Liver (tissue), 9 donors: ENCODE data around the gene TRIM65. TPM values are rescaled to one million over a fixed set of nuclear protein-coding genes. Genes with fewer than 3 reads are reported as not detected.

Experiments
- DNase-seq: peaks from one replicate; pipeline ENCODE4 v3.0.0-alpha.2; 2017; ENCODE audit warnings: low spot score
- H3K27ac ChIP-seq, 2 donors: one replicate each; pipeline ENCODE4 v1.7.0; 2013; ENCODE audit warnings: inconsistent platforms in 2 of 2, low read length in 2 of 2, control low read depth in 1 of 2, low read depth in 1 of 2, mild to moderate bottlenecking in 1 of 2
- H3K27me3 ChIP-seq, 4 donors: one replicate each; pipeline versions ENCODE4 v1.6.1 to v1.7.0; 2013; ENCODE audit warnings: low read length in 3 of 4, inconsistent platforms in 1 of 4, mild to moderate bottlenecking in 1 of 4, moderate library complexity in 1 of 4; ENCODE audit not compliant: control insufficient read depth in 4 of 4, insufficient read depth in 4 of 4
- H3K36me3 ChIP-seq, 4 donors: one replicate each; pipeline versions ENCODE4 v1.6.1 to v1.7.0; 2013; ENCODE audit warnings: low read length in 3 of 4, mild to moderate bottlenecking in 3 of 4, low read depth in 1 of 4, moderate library complexity in 1 of 4; ENCODE audit not compliant: control insufficient read depth in 4 of 4, insufficient read depth in 3 of 4
- H3K4me1 ChIP-seq, 4 donors: one replicate each; pipeline versions ENCODE4 v1.6.1 to v1.7.0; 2013; ENCODE audit warnings: low read length in 3 of 4, mild to moderate bottlenecking in 3 of 4, moderate library complexity in 1 of 4; ENCODE audit not compliant: control insufficient read depth in 4 of 4, insufficient read depth in 4 of 4
- H3K4me3 ChIP-seq, 3 donors: one replicate each; pipeline versions ENCODE4 v1.6.1 to v1.7.0; 2013; ENCODE audit warnings: low read length in 3 of 3, control low read depth in 1 of 3, low read depth in 1 of 3, mild to moderate bottlenecking in 1 of 3
- H3K9ac ChIP-seq, 2 donors: one replicate each; pipeline ENCODE4 v1.7.0; 2013; ENCODE audit warnings: low read length in 2 of 2, mild to moderate bottlenecking in 2 of 2, moderate library complexity in 2 of 2, control low read depth in 1 of 2, low read depth in 1 of 2
- H3K9me3 ChIP-seq, 4 donors: one replicate each; pipeline versions ENCODE4 v1.6.1 to v1.7.0; 2013; ENCODE audit warnings: low read length in 3 of 4; ENCODE audit not compliant: control insufficient read depth in 4 of 4
- EGR1 ChIP-seq, 2 donors: IDR thresholded peaks; 2 replicates each; pipeline ENCODE4 v1.6.1; 2016 to 2018; ENCODE audit warnings: antibody characterized with exemption in 2 of 2, low read depth in 2 of 2
- FOXA1 ChIP-seq: IDR thresholded peaks from 2 replicates; pipeline ENCODE4 v1.6.1; 2016; ENCODE audit warnings: antibody characterized with exemption
- FOXA2 ChIP-seq: IDR thresholded peaks from 2 replicates; pipeline ENCODE4 v1.6.1; 2016; ENCODE audit warnings: antibody characterized with exemption
- GABPA ChIP-seq, 2 donors: IDR thresholded peaks in 1 of 2; conservative IDR thresholded peaks in 1 of 2; 2 replicates each; pipeline ENCODE4 v1.6.1; 2016; ENCODE audit warnings: antibody characterized with exemption in 2 of 2, mild to moderate bottlenecking in 1 of 2, moderate library complexity in 1 of 2
- HNF4A ChIP-seq, 2 donors: conservative IDR thresholded peaks; 2 replicates each; pipeline ENCODE4 v1.6.1; 2016; ENCODE audit warnings: antibody characterized with exemption in 2 of 2, mild to moderate bottlenecking in 2 of 2
- HNF4G ChIP-seq: IDR thresholded peaks from 2 replicates; pipeline ENCODE4 v1.6.1; 2016; ENCODE audit warnings: antibody characterized with exemption
- JUND ChIP-seq, 2 donors: IDR thresholded peaks; 2 replicates each; pipeline ENCODE4 v1.6.1; 2016; ENCODE audit warnings: antibody characterized with exemption in 2 of 2
- NR2F2 ChIP-seq: IDR thresholded peaks from 2 replicates; pipeline ENCODE4 v1.6.1; 2016; ENCODE audit warnings: antibody characterized with exemption
- RXRA ChIP-seq, 2 donors: IDR thresholded peaks; 2 replicates each; pipeline ENCODE4 v1.6.1; 2017 to 2018; ENCODE audit warnings: antibody characterized with exemption in 2 of 2, mild to moderate bottlenecking in 1 of 2
- SP1 ChIP-seq: IDR thresholded peaks from 2 replicates; pipeline ENCODE4 v1.6.1; 2018; ENCODE audit warnings: antibody characterized with exemption, mild to moderate bottlenecking
- TAF1 ChIP-seq: conservative IDR thresholded peaks from 2 replicates; pipeline ENCODE4 v1.6.1; 2016; ENCODE audit warnings: antibody characterized with exemption, mild to moderate bottlenecking
- YY1 ChIP-seq: IDR thresholded peaks from 2 replicates; pipeline ENCODE4 v1.6.1; 2016; ENCODE audit warnings: antibody characterized with exemption, mild to moderate bottlenecking
- WGBS: extraction: QIAGEN DNeasy Blood & Tissue Kit; methylation state at CpG from one replicate; pipeline ENCODE4 v1.1.7; 2013; 5-methylcytosine and 5-hydroxymethylcytosine counted together
- polyA plus RNA-seq, 2 donors: library from polyadenylated mRNA; stranded (reverse) in 1 of 2; unstranded in 1 of 2; fragments of 200-250 nt in 1 of 2; fragments of >200 nt in 1 of 2; fragmentation: Nextera tagmentation in 1 of 2; extraction: Ambion mirVana in 1 of 2; gene quantifications; one replicate each; pipeline versions ENCODE4 v1.2.1 to v1.2.3, GENCODE V29; 2013 to 2015
- total RNA-seq, 2 donors: library from RNA; depleted of rRNA; stranded (reverse); fragments of >200 nt; gene quantifications; one replicate each; pipeline ENCODE4 v1.2.3, GENCODE V29; 2014
- TF ChIP-seq, protein P1 (sequence below): IDR thresholded peaks from 2 replicates; pipeline ENCODE4 v1.6.1; 2016; ENCODE audit warnings: antibody characterized with exemption, mild to moderate bottlenecking
- TF ChIP-seq, protein P2 (sequence below): IDR thresholded peaks from 2 replicates; pipeline ENCODE4 v1.6.1; 2016; ENCODE audit warnings: antibody characterized with exemption
- TF ChIP-seq, protein P3 (sequence below): fragments of 150-350 bp; IDR thresholded peaks from 2 replicates; pipeline ENCODE4 v1.5.1; 2017; ENCODE audit warnings: improper control_type of control experiment, low read depth, low read length; ENCODE audit not compliant: missing input control
- donor health status: healthy.
- donor health status: healthy.
- donor health status: healthy.
- donor health status: healthy.
- donor health status: healthy.

TRIM65 gene
- total and polyA plus RNA-seq, 4 donors, result 1.5 to 8.6 (median 6.5) TPM

DNA sequence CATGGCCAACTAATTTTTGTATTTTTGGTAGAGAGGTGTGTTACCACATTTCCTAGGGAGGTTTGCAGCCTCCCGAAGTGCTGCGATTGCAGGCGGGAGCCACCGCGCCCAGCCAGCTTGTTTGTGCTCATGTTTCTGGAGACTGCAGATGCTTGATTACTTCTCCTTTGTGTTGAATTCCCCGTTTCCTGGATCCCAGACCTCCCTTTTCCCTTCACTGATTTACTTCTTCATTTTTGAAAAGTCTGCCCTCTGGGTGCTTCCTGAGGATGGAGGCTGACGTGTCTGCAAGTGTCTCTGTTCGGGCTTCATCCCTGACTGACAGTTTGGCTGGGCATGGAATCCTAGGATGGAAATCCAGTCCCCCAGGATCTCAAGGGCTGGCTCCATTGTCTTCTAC is 11.3 kb downstream of the TRIM65 start (continued):
- TF ChIP-seq, protein P1, sequence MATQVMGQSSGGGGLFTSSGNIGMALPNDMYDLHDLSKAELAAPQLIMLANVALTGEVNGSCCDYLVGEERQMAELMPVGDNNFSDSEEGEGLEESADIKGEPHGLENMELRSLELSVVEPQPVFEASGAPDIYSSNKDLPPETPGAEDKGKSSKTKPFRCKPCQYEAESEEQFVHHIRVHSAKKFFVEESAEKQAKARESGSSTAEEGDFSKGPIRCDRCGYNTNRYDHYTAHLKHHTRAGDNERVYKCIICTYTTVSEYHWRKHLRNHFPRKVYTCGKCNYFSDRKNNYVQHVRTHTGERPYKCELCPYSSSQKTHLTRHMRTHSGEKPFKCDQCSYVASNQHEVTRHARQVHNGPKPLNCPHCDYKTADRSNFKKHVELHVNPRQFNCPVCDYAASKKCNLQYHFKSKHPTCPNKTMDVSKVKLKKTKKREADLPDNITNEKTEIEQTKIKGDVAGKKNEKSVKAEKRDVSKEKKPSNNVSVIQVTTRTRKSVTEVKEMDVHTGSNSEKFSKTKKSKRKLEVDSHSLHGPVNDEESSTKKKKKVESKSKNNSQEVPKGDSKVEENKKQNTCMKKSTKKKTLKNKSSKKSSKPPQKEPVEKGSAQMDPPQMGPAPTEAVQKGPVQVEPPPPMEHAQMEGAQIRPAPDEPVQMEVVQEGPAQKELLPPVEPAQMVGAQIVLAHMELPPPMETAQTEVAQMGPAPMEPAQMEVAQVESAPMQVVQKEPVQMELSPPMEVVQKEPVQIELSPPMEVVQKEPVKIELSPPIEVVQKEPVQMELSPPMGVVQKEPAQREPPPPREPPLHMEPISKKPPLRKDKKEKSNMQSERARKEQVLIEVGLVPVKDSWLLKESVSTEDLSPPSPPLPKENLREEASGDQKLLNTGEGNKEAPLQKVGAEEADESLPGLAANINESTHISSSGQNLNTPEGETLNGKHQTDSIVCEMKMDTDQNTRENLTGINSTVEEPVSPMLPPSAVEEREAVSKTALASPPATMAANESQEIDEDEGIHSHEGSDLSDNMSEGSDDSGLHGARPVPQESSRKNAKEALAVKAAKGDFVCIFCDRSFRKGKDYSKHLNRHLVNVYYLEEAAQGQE, result no peak
- no peak for TF ChIP-seq FOXA1
- TF ChIP-seq EGR1 (IDR thresholded peaks at IDR 0.05; ENCODE audit: low read depth in 2 of 2), result no peak
- no peak for TF ChIP-seq HNF4A (conservative IDR thresholded peaks at IDR 0.05)
- TF ChIP-seq HNF4G, result no peak
- TF ChIP-seq, protein P2, sequence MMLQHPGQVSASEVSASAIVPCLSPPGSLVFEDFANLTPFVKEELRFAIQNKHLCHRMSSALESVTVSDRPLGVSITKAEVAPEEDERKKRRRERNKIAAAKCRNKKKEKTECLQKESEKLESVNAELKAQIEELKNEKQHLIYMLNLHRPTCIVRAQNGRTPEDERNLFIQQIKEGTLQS, result no peak

GRCh38 chr17:75881678-75882454 is 14.9 kb downstream of the TRIM65 start:
- H3K9ac ChIP-seq, result no peak overlapping the region
- no peak for DNase-seq
- H3K9me3 ChIP-seq, result no peaks in the 10 kb centered on the region
- H3K27ac ChIP-seq, result no peak overlapping the region
- H3K36me3 ChIP-seq, result no peaks in the 10 kb centered on the region
- H3K27me3 ChIP-seq, result no peaks in the 10 kb centered on the region
- peaks cover 0 to 19% (median 9%) of the 10 kb centered on the region in 4 donors for H3K4me1 ChIP-seq
- 95% methylated on average over 15 of the region's 15 CpGs for WGBS
- TF ChIP-seq, protein P3, sequence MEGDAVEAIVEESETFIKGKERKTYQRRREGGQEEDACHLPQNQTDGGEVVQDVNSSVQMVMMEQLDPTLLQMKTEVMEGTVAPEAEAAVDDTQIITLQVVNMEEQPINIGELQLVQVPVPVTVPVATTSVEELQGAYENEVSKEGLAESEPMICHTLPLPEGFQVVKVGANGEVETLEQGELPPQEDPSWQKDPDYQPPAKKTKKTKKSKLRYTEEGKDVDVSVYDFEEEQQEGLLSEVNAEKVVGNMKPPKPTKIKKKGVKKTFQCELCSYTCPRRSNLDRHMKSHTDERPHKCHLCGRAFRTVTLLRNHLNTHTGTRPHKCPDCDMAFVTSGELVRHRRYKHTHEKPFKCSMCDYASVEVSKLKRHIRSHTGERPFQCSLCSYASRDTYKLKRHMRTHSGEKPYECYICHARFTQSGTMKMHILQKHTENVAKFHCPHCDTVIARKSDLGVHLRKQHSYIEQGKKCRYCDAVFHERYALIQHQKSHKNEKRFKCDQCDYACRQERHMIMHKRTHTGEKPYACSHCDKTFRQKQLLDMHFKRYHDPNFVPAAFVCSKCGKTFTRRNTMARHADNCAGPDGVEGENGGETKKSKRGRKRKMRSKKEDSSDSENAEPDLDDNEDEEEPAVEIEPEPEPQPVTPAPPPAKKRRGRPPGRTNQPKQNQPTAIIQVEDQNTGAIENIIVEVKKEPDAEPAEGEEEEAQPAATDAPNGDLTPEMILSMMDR, result no peak
- TF ChIP-seq YY1, result no peak
- TF ChIP-seq, protein P1, result no peak
- TF ChIP-seq TAF1, result no peak
- no peak for TF ChIP-seq EGR1 (IDR thresholded peaks at IDR 0.05; ENCODE audit: low read depth in 2 of 2)
- no peak for TF ChIP-seq RXRA (IDR thresholded peaks at IDR 0.05)
- TF ChIP-seq GABPA (IDR thresholded peaks at IDR 0.05 in 1 of 2, conservative IDR thresholded peaks at IDR 0.05 in 1 of 2), result no peak
- no peak for TF ChIP-seq JUND (IDR thresholded peaks at IDR 0.05)
- TF ChIP-seq SP1, result no peak
- TF ChIP-seq HNF4A (conservative IDR thresholded peaks at IDR 0.05), result no peak
- TF ChIP-seq FOXA2, result no peak
- no peak for TF ChIP-seq HNF4G
- TF ChIP-seq NR2F2, result no peak
- no peak overlapping the region for H3K4me3 ChIP-seq
